ENCODE data around the gene LTB. TPM values are rescaled to one million over a fixed set of nuclear protein-coding genes. Genes with fewer than 3 reads are reported as not detected.

Gene LTB
- total and polyA plus RNA-seq, 9 of the 15 experiments (the other 6 are each of a cell fraction or from before 2014, with no cell fraction given), result 0.07 to 0.51 TPM; not detected in 7

DNA sequence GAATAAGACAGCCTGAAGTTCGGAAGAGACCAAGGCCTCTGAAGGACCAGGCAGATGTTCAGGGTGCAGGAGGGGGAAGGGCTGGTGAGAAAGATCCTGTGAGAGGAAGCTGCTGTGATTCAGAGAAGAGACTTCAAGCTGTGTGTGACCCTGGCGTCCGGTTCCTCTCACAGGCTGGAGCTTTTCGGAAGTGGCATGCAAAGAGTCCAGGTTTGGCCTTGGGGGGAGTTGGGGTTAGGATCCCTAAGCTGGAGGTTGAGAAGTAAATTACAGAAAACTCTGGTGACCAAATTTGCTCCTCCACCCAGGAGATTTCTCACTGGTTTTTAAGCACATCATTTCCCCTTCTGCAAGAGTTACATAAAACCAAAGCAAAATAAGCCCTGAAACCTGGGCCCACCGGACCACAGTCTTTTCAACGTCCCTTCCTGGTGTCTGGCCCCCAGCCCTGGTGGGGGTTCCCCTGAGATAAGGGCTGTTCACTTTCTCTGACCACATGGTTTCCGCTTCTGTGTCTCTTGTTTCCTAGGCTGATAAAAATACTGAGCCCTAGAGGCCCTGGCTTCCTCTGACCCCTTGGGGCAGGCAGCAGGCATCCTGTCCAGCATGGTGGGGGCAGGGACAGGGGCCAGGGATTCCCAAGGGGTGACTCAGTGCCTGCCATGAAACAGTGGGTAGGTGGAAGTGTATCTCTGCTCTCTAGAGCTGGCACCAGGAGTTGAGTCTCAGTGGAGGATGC, 22.1 kb downstream of the LTB start (continued):
- TF ChIP-seq CBX1 (IDR thresholded peaks at IDR 0.05; ENCODE audit: low read depth) (no peak), SRSF9 (IDR thresholded peaks at IDR 0.05; ENCODE audit: borderline replicate concordance, low read depth, low read length) (no peak), ZNF354B (CRISPR knock-in tag; IDR thresholded peaks at IDR 0.05) (no peak), SMARCB1 (IDR thresholded peaks at IDR 0.05; ENCODE audit: insufficient read length, low read depth) (no peak), ZNF277 (CRISPR knock-in tag; IDR thresholded peaks at IDR 0.05; ENCODE audit: borderline replicate concordance) (no peak), ZBTB26 (CRISPR knock-in tag; IDR thresholded peaks at IDR 0.05) (0 out of 2 replicates have a peak, but pooled peaks have one; percentile 14), ZNF589 (CRISPR knock-in tag; IDR thresholded peaks at IDR 0.05; ENCODE audit: low read depth) (peak; percentile 52; the same call in 1 of the 2 replicates), ZNF445 (CRISPR knock-in tag; IDR thresholded peaks at IDR 0.05; ENCODE audit: low read depth) (no peak), ZNF347 (CRISPR knock-in tag; IDR thresholded peaks at IDR 0.05; ENCODE audit: low read depth) (no peak), ZC3H11A (IDR thresholded peaks at IDR 0.05; ENCODE audit: low read depth, low read length) (no peak), ZNF584 (CRISPR knock-in tag; IDR thresholded peaks at IDR 0.05; ENCODE audit: low read depth) (peak; percentile 73), TAF9B (IDR thresholded peaks at IDR 0.05; ENCODE audit: partially characterized antibody) (peak; percentile 42), ETV1 (tag; conservative IDR thresholded peaks at IDR 0.05; ENCODE audit: low read depth) (peak; percentile 94), IRF2 (CRISPR knock-in tag; IDR thresholded peaks at IDR 0.05) (no peak), RNF2 (IDR thresholded peaks at IDR 0.05) (peak; percentile 90), MAFK (IDR thresholded peaks at IDR 0.05; ENCODE audit: low read length) (0 out of 2 replicates have a peak, but pooled peaks have one; percentile 11), RBM39 (optimal IDR thresholded peaks at IDR 0.05; ENCODE audit: low read depth, low read length) (no peak), JUND (IDR thresholded peaks at IDR 0.05; ENCODE audit: borderline replicate concordance, low read depth, low read length) (peak; percentile 88), JUND (tag; IDR thresholded peaks at IDR 0.05; ENCODE audit: borderline replicate concordance, low read depth, low read length) (peak; percentile 61; the same call in 1 of the 3 replicates), DPF2 (IDR thresholded peaks at IDR 0.05) (peak; percentile 79), SREBF1 (IDR thresholded peaks at IDR 0.05; ENCODE audit: borderline replicate concordance, low read depth, low read length) (no peak), CCAR2 (IDR thresholded peaks at IDR 0.05; ENCODE audit: low read depth, low read length) (no peak), NR2C1 (IDR thresholded peaks at IDR 0.05) (no peak), NR2C1 (tag; IDR thresholded peaks at IDR 0.05) (peak; percentile 35; the same call in 1 of the 2 replicates), EP300 (IDR thresholded peaks at IDR 0.05; ENCODE audit: low read length) (peak; percentile 83), FOSL1 (tag; conservative IDR thresholded peaks at IDR 0.05) (peak; percentile 83), ZNF696 (CRISPR knock-in tag; conservative IDR thresholded peaks at IDR 0.05) (no peak)
- TF ChIP-seq, protein P1, sequence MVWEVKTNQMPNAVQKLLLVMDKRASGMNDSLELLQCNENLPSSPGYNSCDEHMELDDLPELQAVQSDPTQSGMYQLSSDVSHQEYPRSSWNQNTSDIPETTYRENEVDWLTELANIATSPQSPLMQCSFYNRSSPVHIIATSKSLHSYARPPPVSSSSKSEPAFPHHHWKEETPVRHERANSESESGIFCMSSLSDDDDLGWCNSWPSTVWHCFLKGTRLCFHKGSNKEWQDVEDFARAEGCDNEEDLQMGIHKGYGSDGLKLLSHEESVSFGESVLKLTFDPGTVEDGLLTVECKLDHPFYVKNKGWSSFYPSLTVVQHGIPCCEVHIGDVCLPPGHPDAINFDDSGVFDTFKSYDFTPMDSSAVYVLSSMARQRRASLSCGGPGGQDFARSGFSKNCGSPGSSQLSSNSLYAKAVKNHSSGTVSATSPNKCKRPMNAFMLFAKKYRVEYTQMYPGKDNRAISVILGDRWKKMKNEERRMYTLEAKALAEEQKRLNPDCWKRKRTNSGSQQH (CRISPR knock-in tag; IDR thresholded peaks at IDR 0.05), result no peak

Data from K562 (cell line).